RKO (cell line): Measurements from ENCODE around the gene NOP56.

Source experiments
- DNase-seq: peaks from one replicate; pipeline ENCODE4 v3.0.0-alpha.2; 2016; ENCODE audit warnings: low spot score

The NOP56 gene

GRCh38 chr20:2651772-2652723 is at the start of gene NOP56:
Gene NOP56 (plus strand): TSS chr20:2652632. CDS start chr20:2652661, 29 bp downstream.
- DNase-seq = peak; percentile 97

GRCh38 chr20:2602746-2603145 is 49.7 kb upstream of the NOP56 start:
- no peak for DNase-seq

GRCh38 chr20:2603816-2604505 is 48.5 kb upstream of the NOP56 start:
- DNase-seq = no peak

- no peak for DNase-seq
These were observed 48.0 kb upstream of the NOP56 start for GRCh38 chr20:2604506-2604835.

GRCh38 chr20:2606507-2607006 is 45.9 kb upstream of the NOP56 start:
- no peak for DNase-seq

GRCh38 chr20:2610326-2610725 is 42.1 kb upstream of the NOP56 start:
- DNase-seq = no peak

GRCh38 chr20:2610941-2611720 is 41.3 kb upstream of the NOP56 start:
- DNase-seq = no peak

- no peak for DNase-seq
These were observed 40.4 kb upstream of the NOP56 start for GRCh38 chr20:2612073-2612472.

- no peak for DNase-seq
These were observed 35.8 kb upstream of the NOP56 start for GRCh38 chr20:2616634-2617033.

GRCh38 chr20:2617099-2617714 is 35.2 kb upstream of the NOP56 start:
- DNase-seq = no peak

- no peak for DNase-seq
These were observed 33.6 kb upstream of the NOP56 start for GRCh38 chr20:2618815-2619214.

- DNase-seq = no peak
These were observed 33.1 kb upstream of the NOP56 start for GRCh38 chr20:2619337-2619736.

GRCh38 chr20:2619961-2620595 is 32.4 kb upstream of the NOP56 start:
- peak; percentile 86 for DNase-seq

- DNase-seq = no peak
These were observed 28.2 kb upstream of the NOP56 start for GRCh38 chr20:2624190-2624589.

- no peak for DNase-seq
These were observed 27.4 kb upstream of the NOP56 start for GRCh38 chr20:2625062-2625461.

GRCh38 chr20:2626853-2627541 is 25.4 kb upstream of the NOP56 start:
- DNase-seq = peak; percentile 85

- DNase-seq = peak; percentile 58
These were observed 21.2 kb upstream of the NOP56 start for GRCh38 chr20:2631228-2631627.

GRCh38 chr20:2633381-2633780 is 19.1 kb upstream of the NOP56 start:
- DNase-seq = no peak

- no peak for DNase-seq
These were observed 15.2 kb upstream of the NOP56 start for GRCh38 chr20:2637246-2637645.

GRCh38 chr20:2640260-2640659 is 12.2 kb upstream of the NOP56 start:
- no peak for DNase-seq

GRCh38 chr20:2640899-2641298 is 11.5 kb upstream of the NOP56 start:
- no peak for DNase-seq
